PC-9 (cell line): ENCODE results near the gene PSMD4. TPM values are rescaled to one million over a fixed set of nuclear protein-coding genes. Genes with fewer than 3 reads are reported as not detected.

ENCODE experiments used
- BruUV-seq: library from RNA; stranded (reverse); fragments of 400-500 nt; replicated peaks from 2 replicates; lab custom pipeline; 2021; lab: Mats Ljungman, UMichigan
- CTCF ChIA-PET: fragments of 300-600 bp; sonication (Branson Sonifier 250); formaldehyde crosslinking; loops from one replicate; lab custom pipeline; 2022; ENCODE audit warnings: antibody characterized with exemption; lab: Charles Lee
- POLR2A ChIA-PET: fragments of 300-600 bp; sonication (Branson Sonifier 250); formaldehyde crosslinking; loops from one replicate; lab custom pipeline; 2022; ENCODE audit warnings: antibody characterized with exemption; ENCODE audit not compliant: unreplicated experiment; lab: Charles Lee
- DNase-seq, 2 experiments: peaks; one replicate each; pipeline versions ENCODE4 v3.0.0 to v3.0.0-alpha.2; 2015 to 2022; ENCODE audit warnings: mixed read lengths in 1 of 2
- H2AFZ ChIP-seq: fragments of 200-600 bp; sonication (generic); 2 replicates; pipeline ENCODE4 v1.8.1; 2017; ENCODE audit warnings: antibody characterized with exemption
- H3F3A ChIP-seq: fragments of 200-600 bp; sonication (generic); 2 replicates; pipeline ENCODE4 v1.8.1; 2017; ENCODE audit warnings: antibody characterized with exemption, mild to moderate bottlenecking, low read depth; ENCODE audit not compliant: insufficient read depth
- H3K27ac ChIP-seq: fragments of 200-600 bp; sonication (generic); 2 replicates; pipeline ENCODE4 v1.6.1; 2016; ENCODE audit warnings: mixed run types
- H3K27me3 ChIP-seq: fragments of 200-600 bp; sonication (generic); 2 replicates; pipeline ENCODE4 v1.6.1; 2016; ENCODE audit warnings: low read depth, mixed run types; ENCODE audit not compliant: insufficient read depth
- H3K36me3 ChIP-seq: fragments of 200-600 bp; sonication (generic); 2 replicates; pipeline ENCODE4 v1.6.1; 2016; ENCODE audit warnings: low read depth, mixed run types
- H3K4me1 ChIP-seq: fragments of 200-600 bp; sonication (generic); replicated peaks from 2 replicates; pipeline ENCODE4 v1.6.1; 2016; ENCODE audit warnings: mixed run types; ENCODE audit not compliant: insufficient read depth
- H3K4me2 ChIP-seq: fragments of 200-600 bp; sonication (generic); 2 replicates; pipeline ENCODE4 v1.6.1; 2017; ENCODE audit warnings: mixed run types
- H3K4me3 ChIP-seq: fragments of 200-600 bp; sonication (generic); 2 replicates; pipeline ENCODE4 v1.6.1; 2016; ENCODE audit warnings: mixed run types
- H3K79me2 ChIP-seq: fragments of 200-600 bp; sonication (generic); 2 replicates; pipeline ENCODE4 v1.6.1; 2017; ENCODE audit warnings: low read depth, mixed run types
- H3K9me2 ChIP-seq: fragments of 200-600 bp; sonication (generic); 2 replicates; pipeline ENCODE4 v1.8.1; 2017; ENCODE audit warnings: mild to moderate bottlenecking; ENCODE audit not compliant: insufficient read depth
- H3K9me3 ChIP-seq: fragments of 200-600 bp; sonication (generic); 2 replicates; pipeline ENCODE4 v1.8.1; 2016; ENCODE audit warnings: low read depth; ENCODE audit not compliant: insufficient read depth
- H4K20me1 ChIP-seq: fragments of 200-600 bp; sonication (generic); 2 replicates; pipeline ENCODE4 v1.8.1; 2017; ENCODE audit not compliant: insufficient read depth
- EZH2 ChIP-seq: fragments of 200-600 bp; sonication (generic); IDR thresholded peaks from 2 replicates; pipeline ENCODE4 v1.8.0; 2017; ENCODE audit warnings: antibody characterized with exemption, low read depth
- intact Hi-C: fragments of 100-400 bp; cut with micrococcal nuclease; formaldehyde crosslinking; loops from one replicate; pipeline ENCODE4 v1.10.0; 2022; ENCODE audit not compliant: unreplicated experiment
- total RNA-seq: library from RNA; stranded (reverse); gene quantifications from 2 replicates; pipeline ENCODE4 v1.2.3, GENCODE V29; 2021
- TF ChIP-seq, protein P1 (sequence below): fragments of 200-600 bp; sonication (generic); conservative IDR thresholded peaks from 2 replicates; pipeline ENCODE4 v1.6.1; 2017; ENCODE audit warnings: mixed run types, antibody characterized with exemption, mild to moderate bottlenecking, moderate library complexity

PSMD4 gene
- total RNA-seq, 1 experiment from 2014 or later = 230 TPM

DNA sequence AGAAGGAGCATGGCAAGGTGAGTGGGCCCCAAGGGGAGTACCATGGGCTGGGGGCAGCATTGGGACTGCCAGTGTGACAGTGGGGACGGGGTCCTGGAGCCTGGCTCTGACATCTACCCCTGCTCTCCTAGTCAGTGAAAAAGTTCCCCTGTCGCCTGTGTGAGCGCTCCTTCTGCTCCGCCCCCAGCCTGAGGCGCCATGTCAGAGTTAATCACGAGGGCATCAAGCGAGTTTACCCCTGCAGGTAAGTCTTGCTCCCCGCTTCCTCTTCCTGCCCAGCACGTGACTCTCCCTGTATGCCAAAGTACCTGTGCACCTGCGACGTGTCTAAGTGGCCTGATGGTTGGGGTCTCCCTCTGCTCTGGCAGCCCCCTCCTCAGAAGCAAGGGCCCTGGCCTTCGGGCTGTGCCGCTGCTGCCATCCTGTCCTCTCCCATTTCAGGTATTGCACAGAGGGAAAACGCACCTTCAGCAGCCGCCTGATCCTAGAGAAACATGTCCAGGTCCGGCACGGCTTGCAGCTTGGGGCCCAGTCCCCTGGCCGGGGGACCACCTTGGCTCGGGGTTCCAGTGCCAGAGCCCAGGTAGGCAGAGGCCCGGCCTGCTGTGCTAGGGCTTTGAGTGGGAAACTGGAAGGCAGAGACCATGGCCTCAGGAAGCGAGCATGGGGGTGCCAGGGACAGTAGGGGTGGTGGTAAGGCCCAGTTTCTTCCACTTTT, 35.6 kb downstream of the PSMD4 start:
- intact Hi-C loops = loop anchor here (10.0 kb wide), 1 partner anchor 545 kb away; the partner anchor contains the start of genes C2CD4D and RORC
- no TSS peak for BruUV-seq
- no peak overlapping the region for H3K27ac ChIP-seq
- DNase-seq = no peak
- no peak for TF ChIP-seq EZH2
- TF ChIP-seq, protein P1, sequence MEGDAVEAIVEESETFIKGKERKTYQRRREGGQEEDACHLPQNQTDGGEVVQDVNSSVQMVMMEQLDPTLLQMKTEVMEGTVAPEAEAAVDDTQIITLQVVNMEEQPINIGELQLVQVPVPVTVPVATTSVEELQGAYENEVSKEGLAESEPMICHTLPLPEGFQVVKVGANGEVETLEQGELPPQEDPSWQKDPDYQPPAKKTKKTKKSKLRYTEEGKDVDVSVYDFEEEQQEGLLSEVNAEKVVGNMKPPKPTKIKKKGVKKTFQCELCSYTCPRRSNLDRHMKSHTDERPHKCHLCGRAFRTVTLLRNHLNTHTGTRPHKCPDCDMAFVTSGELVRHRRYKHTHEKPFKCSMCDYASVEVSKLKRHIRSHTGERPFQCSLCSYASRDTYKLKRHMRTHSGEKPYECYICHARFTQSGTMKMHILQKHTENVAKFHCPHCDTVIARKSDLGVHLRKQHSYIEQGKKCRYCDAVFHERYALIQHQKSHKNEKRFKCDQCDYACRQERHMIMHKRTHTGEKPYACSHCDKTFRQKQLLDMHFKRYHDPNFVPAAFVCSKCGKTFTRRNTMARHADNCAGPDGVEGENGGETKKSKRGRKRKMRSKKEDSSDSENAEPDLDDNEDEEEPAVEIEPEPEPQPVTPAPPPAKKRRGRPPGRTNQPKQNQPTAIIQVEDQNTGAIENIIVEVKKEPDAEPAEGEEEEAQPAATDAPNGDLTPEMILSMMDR = no peak
- 0 out of 2 replicates have a peak, but pooled peaks cover 7% of the 10 kb centered on the region for H3K79me2 ChIP-seq
- peaks cover 11% of the 10 kb centered on the region; the same call in 1 of the 2 replicates for H3F3A ChIP-seq
- no peaks in the 10 kb centered on the region; the same call in 1 of the 2 replicates for H4K20me1 ChIP-seq
- POLR2A ChIA-PET = no interaction called here
- no peaks in the 10 kb centered on the region for H3K9me2 ChIP-seq
- no peak overlapping the region for H3K4me3 ChIP-seq
- no peaks in the 10 kb centered on the region for H3K9me3 ChIP-seq
- H2AFZ ChIP-seq = no peak overlapping the region
- no peaks in the 10 kb centered on the region for H3K4me1 ChIP-seq
- H3K4me2 ChIP-seq = no peak overlapping the region
- CTCF ChIA-PET = no interaction called here
- peaks cover 8% of the 10 kb centered on the region; the same call in 1 of the 2 replicates for H3K36me3 ChIP-seq
- H3K27me3 ChIP-seq = no peaks in the 10 kb centered on the region

DNA sequence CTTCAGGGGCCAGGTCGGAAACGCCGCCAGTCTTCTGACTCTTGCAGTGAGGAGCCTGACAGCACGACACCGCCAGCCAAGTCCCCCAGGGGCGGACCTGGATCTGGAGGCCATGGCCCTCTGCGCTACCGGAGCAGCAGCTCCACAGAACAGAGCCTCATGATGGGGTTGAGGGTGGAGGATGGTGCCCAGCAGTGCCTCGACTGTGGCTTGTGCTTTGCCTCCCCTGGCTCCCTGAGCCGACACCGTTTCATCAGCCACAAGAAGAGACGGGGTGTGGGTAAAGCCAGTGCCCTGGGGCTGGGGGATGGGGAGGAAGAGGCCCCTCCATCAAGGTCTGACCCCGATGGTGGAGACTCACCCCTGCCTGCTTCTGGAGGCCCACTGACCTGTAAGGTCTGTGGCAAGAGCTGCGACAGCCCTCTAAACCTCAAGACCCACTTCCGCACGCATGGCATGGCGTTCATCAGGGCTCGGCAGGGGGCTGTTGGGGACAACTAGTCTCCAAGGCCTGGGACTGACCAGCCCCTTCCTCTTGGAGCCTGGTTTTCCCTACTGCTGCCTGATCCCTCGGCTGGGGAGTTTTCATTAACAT, 36.3 kb downstream of the PSMD4 start:
- H4K20me1 ChIP-seq = no peaks in the 10 kb centered on the region; the same call in 1 of the 2 replicates
- 0 out of 2 replicates have a peak, but pooled peaks cover 4% of the 10 kb centered on the region for H3K79me2 ChIP-seq
- no peaks in the 10 kb centered on the region for H3K9me2 ChIP-seq
- H3K27ac ChIP-seq = no peak overlapping the region
- no TSS peak for BruUV-seq
- ChIA-PET CTCF (no interaction called here), POLR2A (interaction anchor here (0.5 kb wide), 1 partner anchor 966 kb away, joined by 4 read pairs; no protein-coding TSS in a partner anchor)
- peaks cover 18% of the 10 kb centered on the region; the same call in 1 of the 2 replicates for H3F3A ChIP-seq
- H3K4me2 ChIP-seq = no peak overlapping the region
- no peak overlapping the region for H2AFZ ChIP-seq
- peaks cover 11% of the 10 kb centered on the region; the same call in 1 of the 2 replicates for H3K36me3 ChIP-seq
- no peak for DNase-seq
- TF ChIP-seq, protein P1 = no peak
- TF ChIP-seq EZH2 = no peak
- intact Hi-C loops = no loop called here
- no peaks in the 10 kb centered on the region for H3K9me3 ChIP-seq
- H3K4me3 ChIP-seq = no peak overlapping the region
- H3K27me3 ChIP-seq = no peaks in the 10 kb centered on the region
- no peaks in the 10 kb centered on the region for H3K4me1 ChIP-seq

DNA sequence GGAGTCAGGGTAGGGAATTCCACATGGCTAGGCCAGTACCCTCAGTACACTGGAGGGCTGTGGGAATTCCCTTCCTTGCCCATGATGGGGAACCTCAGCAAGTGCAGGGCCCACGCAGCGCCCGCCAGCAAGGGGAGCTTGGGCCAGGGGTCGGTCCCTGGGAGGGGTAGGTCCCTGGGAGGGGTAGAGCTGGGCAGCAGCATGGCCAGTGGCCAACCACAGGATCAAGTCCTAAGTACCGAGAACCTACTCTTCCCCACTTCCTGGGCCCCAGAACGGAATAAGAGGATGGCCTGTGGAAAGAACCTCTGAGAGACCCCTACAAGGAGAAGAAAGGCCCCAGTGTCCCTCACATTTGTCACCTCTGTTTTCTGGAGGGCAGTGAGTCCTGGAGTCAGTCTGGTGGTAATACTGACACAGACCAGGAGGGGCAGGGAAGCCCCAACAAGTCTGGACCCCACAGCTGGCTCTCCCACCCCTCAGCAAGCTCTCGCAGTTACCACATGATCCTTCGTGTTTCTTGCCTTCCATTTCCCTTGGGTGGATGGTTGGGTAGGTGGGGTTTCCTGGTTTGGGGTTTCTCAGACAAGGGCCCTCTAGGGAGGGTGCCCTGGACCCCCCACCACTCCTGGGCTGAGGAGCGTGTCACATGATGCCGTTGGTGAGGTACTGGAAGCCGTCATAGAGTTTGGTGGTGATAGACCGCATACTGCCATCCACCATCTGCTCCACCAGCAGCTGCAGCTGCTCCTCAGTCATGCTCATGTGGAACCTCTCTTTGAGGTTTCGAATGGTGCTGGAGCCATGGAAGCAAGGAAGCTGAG, 37.9 kb downstream of the PSMD4 start:
- ChIA-PET CTCF (interaction anchor here (0.7 kb wide), 1 partner anchor 44 kb away, joined by 3 read pairs; no protein-coding TSS in a partner anchor), POLR2A (interaction anchor here (0.7 kb wide), 1 partner anchor 41 kb away, joined by 29 read pairs; no protein-coding TSS in a partner anchor)
- TF ChIP-seq EZH2 = no peak
- TF ChIP-seq, protein P1 = no peak
- H4K20me1 ChIP-seq = no peaks in the 10 kb centered on the region; the same call in 1 of the 2 replicates
- no peak overlapping the region for H3K4me3 ChIP-seq
- H3K4me2 ChIP-seq = no peak overlapping the region
- no peak overlapping the region for H3K27ac ChIP-seq
- H3K36me3 ChIP-seq = peaks cover 7% of the 10 kb centered on the region; the same call in 1 of the 2 replicates
- BruUV-seq = TSS peak; percentile 12
- DNase-seq = peak in 1 of 2 experiments; percentile 24
- no peak overlapping the region for H2AFZ ChIP-seq
- no peaks in the 10 kb centered on the region for H3K79me2 ChIP-seq
- no peaks in the 10 kb centered on the region for H3K4me1 ChIP-seq
- no peaks in the 10 kb centered on the region for H3K9me3 ChIP-seq
- H3F3A ChIP-seq = peaks cover 18% of the 10 kb centered on the region; the same call in 1 of the 2 replicates
- no peaks in the 10 kb centered on the region for H3K9me2 ChIP-seq
- intact Hi-C loops = no loop called here
- H3K27me3 ChIP-seq = no peaks in the 10 kb centered on the region
